Subcutaneous adipose tissue (tissue), 4 donors: ENCODE data around the gene S100P. TPM values are rescaled to one million over a fixed set of nuclear protein-coding genes. Genes with fewer than 3 reads are reported as not detected.

ENCODE experiments used
- CTCF ChIP-seq: fragments of 450-650 bp; IDR thresholded peaks from one replicate; pipeline ENCODE4 v1.5.1; 2016; ENCODE audit warnings: low read depth, mild to moderate bottlenecking, control low read depth, antibody characterized with exemption, moderate library complexity
- total RNA-seq, 4 donors: library from RNA; depleted of rRNA; stranded (reverse); fragments of >200 nt; gene quantifications; one replicate each; pipeline ENCODE4 v1.1.0, GENCODE V29; 2016

Gene S100P
- total RNA-seq: 1 to 10 TPM in 1 of 4 donors, not detected in 3; 3.4 TPM

GRCh38 chr4:6693231-6694176 is at the start of gene S100P:
TSS of gene S100P (plus strand) at chr4:6693878. CDS start at chr4:6693933, 55 bp downstream.
- TF ChIP-seq CTCF: no peak

GRCh38 chr4:6644792-6645530 is 48.7 kb upstream of the S100P start:
- TF ChIP-seq CTCF: no peak

- no peak for TF ChIP-seq CTCF
Observed at GRCh38 chr4:6647169-6647568, 46.5 kb upstream of the S100P start.

GRCh38 chr4:6647582-6648230 is 46.0 kb upstream of the S100P start:
- TF ChIP-seq CTCF: no peak

GRCh38 chr4:6649216-6649615 is 44.5 kb upstream of the S100P start:
- no peak for TF ChIP-seq CTCF

- TF ChIP-seq CTCF: no peak
Observed at GRCh38 chr4:6655924-6656323, 37.8 kb upstream of the S100P start.
